GM13976 (cell line): ENCODE data around the gene SRRM3.

Source experiments
- DNase-seq: peaks from one replicate; pipeline ENCODE4 v3.0.0; 2012; ENCODE audit warnings: low spot score
- in situ Hi-C: fragments of 300-500 bp; cut with MboI; formaldehyde crosslinking; loops from one replicate; pipeline ENCODE4 v1.12.0; 2022; ENCODE audit warnings: low sequenced_read_pairs, mixed read lengths, inconsistent platforms; ENCODE audit not compliant: unreplicated experiment
- TF ChIP-seq, protein P1 (sequence below): IDR thresholded peaks from 2 replicates; pipeline ENCODE4 v1.5.1; 2012; ENCODE audit warnings: borderline replicate concordance, mild to moderate bottlenecking; ENCODE audit not compliant: insufficient read depth; ENCODE audit errors: extremely low read depth, missing control alignments, control extremely low read depth

Gene SRRM3

DNA sequence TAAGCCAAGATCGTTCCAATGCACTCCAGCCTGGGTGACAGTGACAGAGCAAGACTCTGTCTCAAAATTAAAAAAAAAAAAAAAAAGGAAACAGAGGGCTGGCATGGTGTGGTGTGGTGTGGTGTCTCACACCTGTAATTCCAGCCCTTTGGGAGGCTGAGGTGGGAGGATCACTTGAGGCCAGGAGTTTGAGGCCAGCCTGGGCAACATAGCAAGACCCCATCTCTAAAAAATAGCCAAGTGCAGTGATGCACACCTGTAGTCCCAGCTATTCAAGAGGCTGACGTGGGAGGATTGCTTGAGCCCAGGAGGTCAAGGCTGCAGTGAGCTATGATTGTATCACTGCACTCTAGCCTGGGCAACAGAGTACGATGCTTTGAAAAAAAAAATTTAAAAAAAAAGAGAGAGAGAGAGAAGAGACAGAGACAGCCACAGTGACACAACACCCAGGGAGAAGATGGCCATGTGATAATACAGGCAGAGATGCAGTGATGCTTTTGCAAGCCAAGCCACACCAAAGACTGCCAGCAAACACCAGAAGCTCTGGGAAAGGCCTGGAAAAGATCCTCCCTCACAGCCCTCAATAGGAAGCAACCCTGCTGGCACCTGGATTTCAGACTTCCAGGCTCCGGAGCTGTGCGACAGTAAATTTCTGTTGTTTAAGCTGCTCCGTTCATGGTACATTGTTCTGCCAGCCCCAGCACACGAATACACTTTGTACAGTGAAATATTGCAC is 19.3 kb upstream of the SRRM3 start:
- no peak for DNase-seq
- TF ChIP-seq, protein P1, sequence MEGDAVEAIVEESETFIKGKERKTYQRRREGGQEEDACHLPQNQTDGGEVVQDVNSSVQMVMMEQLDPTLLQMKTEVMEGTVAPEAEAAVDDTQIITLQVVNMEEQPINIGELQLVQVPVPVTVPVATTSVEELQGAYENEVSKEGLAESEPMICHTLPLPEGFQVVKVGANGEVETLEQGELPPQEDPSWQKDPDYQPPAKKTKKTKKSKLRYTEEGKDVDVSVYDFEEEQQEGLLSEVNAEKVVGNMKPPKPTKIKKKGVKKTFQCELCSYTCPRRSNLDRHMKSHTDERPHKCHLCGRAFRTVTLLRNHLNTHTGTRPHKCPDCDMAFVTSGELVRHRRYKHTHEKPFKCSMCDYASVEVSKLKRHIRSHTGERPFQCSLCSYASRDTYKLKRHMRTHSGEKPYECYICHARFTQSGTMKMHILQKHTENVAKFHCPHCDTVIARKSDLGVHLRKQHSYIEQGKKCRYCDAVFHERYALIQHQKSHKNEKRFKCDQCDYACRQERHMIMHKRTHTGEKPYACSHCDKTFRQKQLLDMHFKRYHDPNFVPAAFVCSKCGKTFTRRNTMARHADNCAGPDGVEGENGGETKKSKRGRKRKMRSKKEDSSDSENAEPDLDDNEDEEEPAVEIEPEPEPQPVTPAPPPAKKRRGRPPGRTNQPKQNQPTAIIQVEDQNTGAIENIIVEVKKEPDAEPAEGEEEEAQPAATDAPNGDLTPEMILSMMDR: no peak
- in situ Hi-C loops: no loop called here

DNA sequence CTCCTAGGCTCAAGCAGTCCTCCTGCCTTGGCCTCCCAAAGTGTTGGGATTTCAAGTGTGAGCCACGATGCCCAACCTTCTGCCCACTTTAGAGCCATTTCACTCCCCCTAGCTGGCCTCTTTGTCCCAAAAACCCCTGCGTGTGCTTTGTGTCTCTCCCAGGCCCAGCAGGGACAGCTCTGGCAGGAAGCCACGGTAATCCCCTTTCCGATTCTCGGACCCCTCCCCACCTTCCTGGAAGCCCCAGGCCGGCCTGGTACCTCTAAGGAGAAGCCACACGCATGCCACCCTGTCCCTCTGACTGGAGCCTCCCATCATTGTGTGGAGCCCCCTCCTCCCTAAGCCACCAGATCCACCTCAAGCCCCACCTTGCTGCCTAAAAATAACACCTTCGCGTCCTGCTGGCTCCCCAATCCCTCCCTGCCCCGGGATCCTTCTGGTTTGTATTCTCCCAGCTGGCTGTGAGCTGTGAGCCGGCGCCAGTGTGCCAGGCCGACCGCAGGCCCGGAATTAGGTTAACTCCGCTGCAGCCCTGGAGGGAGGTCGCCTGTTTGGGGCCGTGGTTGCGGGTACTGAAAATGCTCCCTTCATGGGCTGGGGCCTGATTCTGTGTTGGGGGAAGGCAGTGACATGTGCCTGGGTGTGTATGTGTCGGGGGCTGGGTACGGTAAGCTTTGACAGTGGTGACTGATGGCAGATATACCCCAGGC is 16.4 kb upstream of the SRRM3 start:
- in situ Hi-C loops: no loop called here
- no peak for DNase-seq
- TF ChIP-seq, protein P1: no peak

DNA sequence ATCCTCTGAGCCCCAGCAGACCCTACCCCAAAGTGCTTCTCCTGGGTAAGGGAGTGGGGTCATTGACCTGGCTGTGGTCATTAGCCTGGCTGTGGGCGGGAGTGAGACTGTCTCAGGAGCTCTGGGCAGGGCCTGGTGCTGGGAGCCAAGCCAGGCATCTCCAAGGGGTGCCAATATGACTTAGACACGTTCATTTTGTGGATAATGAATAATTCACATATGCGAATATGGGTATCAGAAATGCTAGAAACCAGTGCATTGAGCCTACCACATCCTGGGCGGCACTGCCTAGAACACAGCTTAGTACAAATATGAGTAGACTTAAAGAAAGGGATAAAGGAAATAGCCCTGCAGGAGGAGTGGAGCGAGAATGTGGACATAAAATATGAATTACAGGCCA is 14.4 kb upstream of the SRRM3 start:
- in situ Hi-C loops: no loop called here
- no peak for DNase-seq
- TF ChIP-seq, protein P1: no peak

DNA sequence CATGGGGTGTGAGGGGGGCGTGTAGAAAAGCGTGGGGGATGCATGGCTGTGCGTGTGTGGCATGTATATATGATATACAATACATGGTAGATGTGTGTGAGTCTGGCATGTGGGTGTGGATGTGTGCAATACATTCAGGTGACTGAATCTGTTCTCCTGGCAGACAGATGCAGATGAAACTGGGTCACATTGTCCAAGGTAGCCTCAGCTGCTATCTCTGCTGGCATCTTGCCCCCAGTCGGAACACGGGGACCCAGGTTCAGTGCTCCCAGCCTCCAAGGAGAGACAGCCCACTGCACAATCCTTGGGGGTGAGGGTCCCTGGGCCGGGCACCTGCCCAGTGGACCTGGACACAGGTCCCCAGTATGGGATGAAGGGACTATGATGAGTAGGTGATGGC is 12.4 kb upstream of the SRRM3 start:
- in situ Hi-C loops: no loop called here
- TF ChIP-seq, protein P1: no peak
- DNase-seq: no peak

DNA sequence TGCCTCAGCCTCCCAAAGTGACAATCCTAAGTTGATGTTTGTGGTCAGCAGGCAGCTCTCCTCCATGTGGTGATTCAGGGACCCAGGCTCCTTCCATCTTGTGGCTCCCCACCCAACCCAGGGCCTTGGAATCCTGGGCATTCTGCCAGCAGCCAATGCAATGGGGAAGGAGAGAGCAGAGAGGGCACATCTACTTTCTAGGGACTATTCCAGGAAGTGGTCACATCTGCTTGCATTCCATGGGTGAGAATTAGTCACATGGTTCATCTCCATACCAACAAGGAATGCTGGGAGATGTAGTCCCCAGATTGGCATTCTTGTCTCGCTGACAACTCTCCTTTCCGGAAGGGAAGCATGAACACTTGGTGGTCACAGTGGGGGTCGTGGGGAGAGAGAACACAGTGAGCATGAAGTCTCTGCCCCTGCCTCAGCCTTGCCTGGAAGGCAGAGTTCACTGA is 9.9 kb upstream of the SRRM3 start:
- in situ Hi-C loops: no loop called here

DNA sequence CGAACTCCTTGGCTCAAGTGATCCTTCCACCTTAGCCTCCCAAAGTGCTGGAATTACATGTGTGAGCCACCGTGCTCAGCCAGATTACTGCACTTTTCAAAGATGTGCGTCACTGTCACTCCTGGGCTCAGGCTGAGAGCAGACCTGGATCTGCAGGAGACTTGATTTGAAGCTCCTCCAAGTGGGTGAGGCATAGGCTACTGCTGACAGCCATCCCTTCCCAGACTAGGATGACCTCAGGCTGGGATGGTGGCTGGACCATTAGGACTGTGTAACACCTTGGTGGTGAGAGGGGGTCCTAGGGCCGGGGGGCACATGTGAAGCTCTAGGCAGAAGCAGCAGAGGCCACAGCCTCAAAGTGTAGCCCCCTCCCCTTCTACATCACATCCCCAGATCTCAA is 8.2 kb upstream of the SRRM3 start:
- DNase-seq: no peak
- in situ Hi-C loops: no loop called here
- TF ChIP-seq, protein P1: no peak

More for the DNA sequence above, 9.9 kb upstream of the SRRM3 start:
- TF ChIP-seq, protein P1: no peak
- DNase-seq: no peak

DNA sequence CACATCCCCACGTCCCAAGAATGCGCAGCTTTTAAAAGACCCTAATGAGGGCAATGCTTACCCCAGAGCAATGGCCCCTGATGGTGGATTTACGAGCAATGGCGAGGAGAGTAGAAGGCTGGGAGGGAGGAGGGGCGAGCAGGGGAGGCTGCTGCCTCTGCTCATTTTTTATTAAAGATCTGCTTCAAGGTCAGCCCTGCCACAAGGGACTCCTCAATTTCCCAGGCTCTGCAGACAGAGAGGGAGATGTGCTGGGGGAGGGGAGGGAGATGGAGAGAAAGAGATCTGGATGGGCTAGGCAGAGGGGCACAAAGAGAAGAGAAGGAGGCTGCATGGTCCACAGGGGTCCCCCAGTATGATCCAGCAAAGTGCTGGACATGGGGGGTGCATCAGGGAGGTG is 7.8 kb upstream of the SRRM3 start:
- TF ChIP-seq, protein P1: no peak
- in situ Hi-C loops: no loop called here
- DNase-seq: no peak
